GM10266 (cell line): ENCODE results near the gene UAP1L1.
"Not testable (repeated sequence)": the region's sequence is repeated elsewhere in the genome, so short reads cannot be mapped to it uniquely, and the experiment has no call there.

ENCODE experiments used
- DNase-seq: peaks from one replicate; pipeline ENCODE4 v3.0.0; 2012; ENCODE audit errors: extremely low spot score
- TF ChIP-seq, protein P1 (sequence below): IDR thresholded peaks from 2 replicates; pipeline ENCODE4 v1.5.1; 2012; ENCODE audit warnings: mild to moderate bottlenecking, low read depth; ENCODE audit not compliant: control insufficient read depth, insufficient read depth; ENCODE audit errors: missing control alignments

The UAP1L1 gene

DNA sequence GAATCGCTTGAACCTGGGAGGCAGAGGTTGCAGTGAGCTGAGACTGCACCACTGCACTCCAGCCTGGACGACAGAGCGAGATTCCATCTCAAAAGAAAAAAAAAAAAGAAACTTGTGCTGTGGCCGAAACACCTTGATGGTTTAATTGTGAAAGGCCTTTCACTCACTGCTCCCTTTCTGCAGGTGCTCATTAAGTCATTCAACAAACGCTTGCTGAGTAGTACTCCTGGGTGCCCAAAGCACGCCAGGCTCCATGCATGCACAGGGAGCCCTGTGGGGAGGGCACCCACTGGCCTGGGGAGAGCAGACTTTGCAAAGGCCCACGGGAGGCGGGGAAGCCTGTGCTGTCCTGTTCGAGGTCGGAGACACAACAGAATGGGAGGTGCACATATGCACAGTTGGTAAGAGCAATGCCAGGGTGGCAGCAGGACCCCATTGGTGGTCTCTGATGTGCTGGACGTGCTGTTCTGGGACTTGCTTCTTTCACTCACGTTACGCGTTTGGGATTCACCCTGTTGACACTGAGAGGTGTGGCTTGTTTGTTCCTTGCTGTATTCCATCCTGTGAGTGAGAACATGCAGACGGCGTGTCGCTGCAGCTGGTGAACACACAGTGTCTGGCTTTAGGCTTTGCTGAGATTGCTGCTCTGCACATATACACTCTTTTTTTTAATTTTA, 20.4 kb upstream of the UAP1L1 start:
- DNase-seq: no peak
- TF ChIP-seq, protein P1, sequence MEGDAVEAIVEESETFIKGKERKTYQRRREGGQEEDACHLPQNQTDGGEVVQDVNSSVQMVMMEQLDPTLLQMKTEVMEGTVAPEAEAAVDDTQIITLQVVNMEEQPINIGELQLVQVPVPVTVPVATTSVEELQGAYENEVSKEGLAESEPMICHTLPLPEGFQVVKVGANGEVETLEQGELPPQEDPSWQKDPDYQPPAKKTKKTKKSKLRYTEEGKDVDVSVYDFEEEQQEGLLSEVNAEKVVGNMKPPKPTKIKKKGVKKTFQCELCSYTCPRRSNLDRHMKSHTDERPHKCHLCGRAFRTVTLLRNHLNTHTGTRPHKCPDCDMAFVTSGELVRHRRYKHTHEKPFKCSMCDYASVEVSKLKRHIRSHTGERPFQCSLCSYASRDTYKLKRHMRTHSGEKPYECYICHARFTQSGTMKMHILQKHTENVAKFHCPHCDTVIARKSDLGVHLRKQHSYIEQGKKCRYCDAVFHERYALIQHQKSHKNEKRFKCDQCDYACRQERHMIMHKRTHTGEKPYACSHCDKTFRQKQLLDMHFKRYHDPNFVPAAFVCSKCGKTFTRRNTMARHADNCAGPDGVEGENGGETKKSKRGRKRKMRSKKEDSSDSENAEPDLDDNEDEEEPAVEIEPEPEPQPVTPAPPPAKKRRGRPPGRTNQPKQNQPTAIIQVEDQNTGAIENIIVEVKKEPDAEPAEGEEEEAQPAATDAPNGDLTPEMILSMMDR: no peak

GRCh38 chr9:137057545-137057944, 19.8 kb upstream of the UAP1L1 start:
- no peak for DNase-seq
- TF ChIP-seq, protein P1: no peak

- TF ChIP-seq, protein P1: no peak
- no peak for DNase-seq
These were observed 18.6 kb upstream of the UAP1L1 start for GRCh38 chr9:137058521-137059234.

DNA sequence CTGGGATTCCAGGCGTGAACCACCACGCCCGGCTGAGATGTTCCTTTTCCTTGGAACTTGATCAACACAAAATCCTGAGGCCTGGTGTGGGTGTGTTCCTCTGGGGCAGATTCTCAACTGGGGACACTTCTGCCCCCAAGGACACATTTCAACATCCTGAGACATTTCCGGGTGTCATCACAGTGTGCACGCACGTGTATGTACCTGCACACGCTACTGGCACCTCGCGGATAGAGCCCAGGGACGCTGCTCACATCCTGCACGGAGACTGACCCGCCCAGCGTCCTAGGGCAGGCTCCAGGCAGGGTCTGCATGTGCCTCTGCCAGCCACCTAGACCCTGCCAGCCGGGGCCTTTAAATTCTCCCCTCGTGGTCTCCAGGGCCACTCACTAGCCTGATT, 14.9 kb upstream of the UAP1L1 start:
- TF ChIP-seq, protein P1: no peak
- DNase-seq: no peak

- DNase-seq: not testable (repeated sequence)
These were observed 14.5 kb upstream of the UAP1L1 start for GRCh38 chr9:137062798-137063197.

- TF ChIP-seq, protein P1: no peak
- DNase-seq: no peak
These were observed 13.8 kb upstream of the UAP1L1 start for GRCh38 chr9:137063311-137064026.

DNA sequence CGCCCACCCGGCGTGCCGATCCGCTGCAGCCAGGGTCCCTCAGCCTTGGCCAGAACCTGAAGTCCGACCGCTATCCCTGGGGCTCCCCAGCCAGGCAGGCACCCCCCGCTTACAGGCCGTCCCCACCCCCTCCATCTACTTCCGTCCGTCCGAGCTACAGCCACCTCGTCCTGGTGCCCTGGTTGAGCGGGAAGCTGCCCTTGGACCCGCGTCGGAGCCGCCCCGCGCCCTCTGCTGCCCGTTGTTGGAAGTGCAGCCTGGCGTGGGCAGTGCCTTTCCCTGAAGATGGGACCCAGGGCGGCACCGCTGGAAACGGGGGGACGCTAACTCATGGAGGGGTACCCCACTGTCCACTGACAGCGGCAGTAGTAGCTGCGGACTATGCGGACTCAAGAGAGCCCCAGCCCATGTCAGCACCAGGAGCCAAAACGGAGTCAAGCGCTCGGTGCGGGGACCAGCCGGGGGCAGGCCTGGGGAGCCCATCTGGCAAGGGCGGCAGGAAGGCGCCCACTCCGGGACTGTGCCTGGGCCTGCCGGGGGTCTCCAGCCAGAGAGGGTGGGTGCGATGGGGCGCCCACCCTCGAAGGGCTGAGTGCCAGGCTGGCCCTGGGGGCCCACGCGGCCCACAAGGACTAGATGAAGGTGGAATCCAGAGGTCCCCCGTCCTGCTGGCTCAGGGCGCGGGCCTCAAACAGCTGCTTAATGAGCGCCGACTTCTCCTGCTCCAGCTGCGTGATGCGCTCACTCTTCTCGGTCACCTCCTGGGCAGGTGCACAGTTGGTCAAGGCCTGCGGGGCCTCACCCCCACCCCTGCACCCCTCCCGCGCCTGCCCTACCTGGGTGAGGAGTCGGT, 13.1 kb upstream of the UAP1L1 start:
- DNase-seq: peak; percentile 71
- TF ChIP-seq, protein P1: peak; percentile 96
